K562 (cell line): Measurements from ENCODE around the gene ADGRF5. TPM values are rescaled to one million over a fixed set of nuclear protein-coding genes. Genes with fewer than 3 reads are reported as not detected.

Experiments
- ATAC-seq: fragments of 200-7000 bp; cut with Tn5 transposase; 3 replicates; pipeline ENCODE4 v1.9.1; 2020; ENCODE audit warnings: moderate library complexity
- BruUV-seq: library from RNA; stranded (reverse); fragments of 400-500 nt; replicated peaks from 2 replicates; lab custom pipeline; 2021; lab: Mats Ljungman, UMichigan
- CTCF ChIA-PET: fragments of 300-600 bp; formaldehyde crosslinking; extraction: SDS; loops from one replicate; lab custom pipeline; 2021; ENCODE audit warnings: low intra/inter-chr PET ratio; lab: Yijun Ruan, JAX
- POLR2A ChIA-PET: fragments of 300-600, 350-650 bp; sonication (Branson Sonifier 250); formaldehyde crosslinking; extraction: SDS; loops from one replicate; lab custom pipeline; 2021; ENCODE audit warnings: antibody characterized with exemption, inconsistent platforms; lab: Yijun Ruan, JAX
- DNase-seq, 4 experiments: peaks; one replicate each; pipeline versions ENCODE4 v3.0.0 to v3.0.0-alpha.2; 2011 to 2018; ENCODE audit warnings: low spot score in 3 of 4, mixed read lengths in 3 of 4; ENCODE audit errors: extremely low read depth in 1 of 4
- FAIRE-seq: peaks from 2 replicates; lab custom pipeline; 2011; peaks lifted over from hg19 to GRCh38; lab: Jason Lieb, UNC
- H2AFZ ChIP-seq: 2 replicates; pipeline ENCODE4 v1.6.0; 2011; ENCODE audit warnings: low read depth, low read length, control low read depth, inconsistent platforms
- H3K27ac ChIP-seq: fragments of 200-600 bp; 3 replicates; pipeline ENCODE4 v1.8.0; 2011; ENCODE audit warnings: low read depth, mild to moderate bottlenecking, control low read depth, inconsistent platforms, low read length, moderate library complexity, mixed read lengths; ENCODE audit errors: extremely low read depth
- H3K27me3 ChIP-seq, 2 experiments: fragments of 300-600 bp in 1 of 2; 2 replicates in 1 of 2; 3 replicates in 1 of 2; pipeline versions ENCODE4 v1.6.0 to v1.8.0; 2011; ENCODE audit warnings: inconsistent platforms in 2 of 2, low read length in 2 of 2, mild to moderate bottlenecking in 1 of 2, mixed read lengths in 1 of 2, moderate library complexity in 1 of 2; ENCODE audit not compliant: control insufficient read depth in 2 of 2, insufficient read depth in 2 of 2
- H3K36me3 ChIP-seq: fragments of 300-600 bp; 3 replicates; pipeline ENCODE4 v1.8.0; 2011; ENCODE audit warnings: mild to moderate bottlenecking, low read length, inconsistent platforms; ENCODE audit not compliant: control insufficient read depth, insufficient read depth
- H3K4me1 ChIP-seq, 2 experiments: fragments of 200-600 bp in 1 of 2; replicated peaks in 1 of 2; 2 replicates in 1 of 2; 3 replicates in 1 of 2; pipeline versions ENCODE4 v1.5.1 to v1.8.0; 2011; ENCODE audit warnings: inconsistent platforms in 2 of 2, low read length in 2 of 2, mild to moderate bottlenecking in 1 of 2, mixed read lengths in 1 of 2, moderate library complexity in 1 of 2; ENCODE audit not compliant: control insufficient read depth in 2 of 2, insufficient read depth in 2 of 2
- H3K4me2 ChIP-seq: 2 replicates; pipeline ENCODE4 v1.6.1; 2011; ENCODE audit warnings: low read length, control low read depth, inconsistent platforms, mixed read lengths; ENCODE audit not compliant: insufficient read depth
- H3K4me3 ChIP-seq: fragments of 200-600 bp; sonication (generic), shearing (Covaris generic); 2 replicates; pipeline ENCODE4 v1.5.1; 2016; ENCODE audit warnings: control low read depth, inconsistent platforms
- H3K79me2 ChIP-seq: fragments of 200-600 bp; 3 replicates; pipeline ENCODE4 v1.8.0; 2011; ENCODE audit warnings: low read length, inconsistent platforms; ENCODE audit not compliant: control insufficient read depth, insufficient read depth
- H3K9ac ChIP-seq, 2 experiments: 2 replicates each; pipeline versions ENCODE4 v1.6.0 to v1.6.1; 2011; ENCODE audit warnings: low read depth in 2 of 2, low read length in 2 of 2, control low read depth in 1 of 2, inconsistent platforms in 1 of 2, mild to moderate bottlenecking in 1 of 2, mixed read lengths in 1 of 2; ENCODE audit not compliant: insufficient read depth in 1 of 2
- H3K9me1 ChIP-seq: one replicate; pipeline ENCODE4 v1.6.0; 2011; ENCODE audit warnings: inconsistent platforms, mild to moderate bottlenecking, low read length, moderate library complexity; ENCODE audit not compliant: control insufficient read depth, insufficient read depth
- H3K9me3 ChIP-seq: replicated peaks from 2 replicates; pipeline ENCODE4 v1.5.1; 2011; ENCODE audit warnings: low read depth, low read length, inconsistent platforms; ENCODE audit not compliant: control insufficient read depth, insufficient read depth
- H4K20me1 ChIP-seq: replicated peaks from 2 replicates; pipeline ENCODE4 v1.6.1; 2011; ENCODE audit warnings: low read length, inconsistent platforms, mixed read lengths; ENCODE audit not compliant: control insufficient read depth, insufficient read depth
- FOSL1 ChIP-seq: fragments of 200-800 bp; sonication (Bioruptor generic); conservative IDR thresholded peaks from 2 replicates; pipeline ENCODE4 v1.6.1; 2016; ENCODE audit warnings: missing genetic modification characterization, missing compliant biosample characterization
- JUNB ChIP-seq: fragments of 450-650 bp; formaldehyde crosslinking; conservative IDR thresholded peaks from 2 replicates; pipeline ENCODE4 v1.4.0; 2020; ENCODE audit warnings: mild to moderate bottlenecking
- NUFIP1 ChIP-seq: fragments of 450-650 bp; IDR thresholded peaks from 2 replicates; pipeline ENCODE4 v1.6.1; 2018; ENCODE audit not compliant: partially characterized antibody
- POLR2H ChIP-seq: IDR thresholded peaks from 2 replicates; pipeline ENCODE4 v1.6.1; 2016; ENCODE audit warnings: missing genetic modification characterization, low read depth, mild to moderate bottlenecking, control low read depth, missing compliant biosample characterization, moderate library complexity
- RBM25 ChIP-seq: fragments of 200-400 bp; formaldehyde crosslinking; IDR thresholded peaks from 2 replicates; pipeline ENCODE4 v1.6.1; 2018; ENCODE audit warnings: low read length, low read depth, moderate library complexity; ENCODE audit not compliant: severe bottlenecking
- SMAD3 ChIP-seq: fragments of 450-650 bp; formaldehyde crosslinking; conservative IDR thresholded peaks from 2 replicates; pipeline ENCODE4 v1.4.0; 2020; ENCODE audit warnings: mild to moderate bottlenecking
- SMARCA4 ChIP-seq: fragments of 450-650 bp; IDR thresholded peaks from 2 replicates; pipeline ENCODE4 v1.6.1; 2016
- SRSF9 ChIP-seq: fragments of 200-400 bp; formaldehyde crosslinking; IDR thresholded peaks from 2 replicates; pipeline ENCODE4 v1.6.1; 2017; ENCODE audit warnings: low read depth, low read length, borderline replicate concordance
- ZFPM2 ChIP-seq: fragments of 250-450 bp; sonication (Bioruptor Pico); IDR thresholded peaks from 2 replicates; pipeline ENCODE4 v1.5.1; 2022; ENCODE audit warnings: mild to moderate bottlenecking
- ZNF311 ChIP-seq: fragments of 250-450 bp; sonication (Bioruptor Pico); IDR thresholded peaks from 2 replicates; pipeline ENCODE4 v1.4.0; 2020; ENCODE audit warnings: mild to moderate bottlenecking, moderate library complexity
- WGBS: fragments of 100-300 bp; shearing (Covaris generic); methylation state at CpG from one replicate; pipeline ENCODE4 v1.1.6; 2016; ENCODE audit warnings: low coverage, mixed read lengths; ENCODE audit not compliant: insufficient coverage; ENCODE audit errors: missing lambda C conversion rate; 5-methylcytosine and 5-hydroxymethylcytosine counted together
- in situ Hi-C: fragments of 300-500 bp; cut with MboI; formaldehyde crosslinking; loops from 4 replicates; pipeline ENCODE4 v1.15.0; 2018; ENCODE audit warnings: inconsistent platforms, mixed read lengths
- intact Hi-C: fragments of 100-400 bp; cut with micrococcal nuclease; formaldehyde crosslinking; loops from 2 replicates; pipeline ENCODE4 v1.14.2; 2022
- polyA plus RNA-seq, 8 experiments: library from polyadenylated mRNA; depleted of rRNA in 4 of 8; stranded (reverse) in 5 of 8; unstranded in 3 of 8; fragments of >200 nt; fragmentation: Nextera tagmentation in 2 of 8; fragmentation: Illumina TruSeq in 1 of 8; extraction: Ambion mirVana in 2 of 8; extraction: Trizol in 1 of 8; gene quantifications; 2 replicates each; pipeline versions ENCODE4 v1.2.1 to v1.2.3, GENCODE V29; 2011 to 2014; ENCODE audit warnings: inconsistent platforms in 1 of 8, missing spikeins in 1 of 8
- total RNA-seq, 7 experiments: library from RNA; depleted of rRNA in 6 of 7; stranded (reverse); fragments of >200 nt in 6 of 7; fragmentation: Illumina TruSeq in 2 of 7; extraction: Trizol in 2 of 7; gene quantifications; 2 replicates each; pipeline versions ENCODE4 v1.2.1 to v1.2.3, GENCODE V29; 2011 to 2021; ENCODE audit warnings: low replicate concordance in 1 of 7
- TF ChIP-seq, protein P1 (sequence below): sonication (generic); formaldehyde crosslinking; IDR thresholded peaks from 2 replicates; pipeline ENCODE4 v1.8.0; 2022; ENCODE audit warnings: missing genetic modification reagents, mild to moderate bottlenecking, borderline replicate concordance
- TF ChIP-seq, protein P2 (sequence below): sonication (generic); formaldehyde crosslinking; IDR thresholded peaks from 2 replicates; pipeline ENCODE4 v1.8.0; 2022; ENCODE audit warnings: mild to moderate bottlenecking, missing genetic modification reagents
- TF ChIP-seq, protein P3 (sequence below): fragments of 250-450 bp; sonication (Bioruptor Pico); IDR thresholded peaks from 2 replicates; pipeline ENCODE4 v1.5.0; 2021

ADGRF5 gene
- total and polyA plus RNA-seq, 9 of the 15 experiments (the other 6 are each of a cell fraction or from before 2014, with no cell fraction given): 0.07 TPM; not detected in 8

DNA sequence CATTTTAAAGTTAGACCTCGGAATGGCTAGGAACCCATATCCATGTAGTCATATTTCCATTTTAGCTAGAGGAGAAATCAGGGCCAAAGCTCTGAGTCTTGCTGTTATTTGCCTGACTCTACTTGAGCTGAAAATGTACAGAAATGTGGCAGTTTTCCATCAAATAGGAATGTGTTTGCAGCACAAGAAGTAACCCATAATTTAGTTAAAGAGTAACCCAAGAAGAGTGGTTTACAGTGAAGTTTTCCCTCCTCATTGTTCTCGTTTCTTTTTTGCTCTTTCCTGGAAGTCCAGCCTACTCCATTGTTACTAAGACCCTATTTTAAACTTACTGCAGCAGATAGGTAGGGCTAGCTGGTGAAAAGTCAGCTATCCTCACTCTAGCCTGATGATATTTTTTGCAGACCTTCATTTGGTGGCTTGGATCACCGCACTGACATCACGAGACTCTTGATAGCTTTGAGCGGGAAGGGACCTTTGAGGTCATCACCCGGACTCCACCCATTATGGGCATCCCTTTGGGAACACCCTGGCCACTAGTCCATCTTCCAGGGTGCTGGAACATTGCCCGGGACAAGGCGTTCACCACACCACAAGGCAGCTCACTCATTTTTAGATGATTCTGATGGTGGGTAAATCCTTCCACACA, 28.0 kb upstream of the ADGRF5 start:
- Histone ChIP-seq H3K36me3 (no peaks in the 10 kb centered on the region), H3K27me3 (peaks cover 0 to 14% of the 10 kb centered on the region in 2 experiments; a peak in 3 of 5 replicates), H3K4me1 (no peaks in the 10 kb centered on the region), H3K79me2 (no peaks in the 10 kb centered on the region), H4K20me1 (no peaks in the 10 kb centered on the region; the same call in 1 of the 2 replicates)
- no TSS peak for BruUV-seq
- TF ChIP-seq NUFIP1: no peak
- TF ChIP-seq, all 486 proteins: peak for 0
- ATAC-seq (no peak), FAIRE-seq (no peak), DNase-seq (no peak)
- CTCF ChIA-PET: no interaction called here
- H2AFZ ChIP-seq: no peak overlapping the region
- no peak overlapping the region for H3K4me3 ChIP-seq
- no peak overlapping the region for H3K27ac ChIP-seq
- in situ Hi-C loops (no loop called here), intact Hi-C loops (no loop called here)
- 0% methylated on average over 8 of the region's 8 CpGs for WGBS
- no peak overlapping the region for H3K9ac ChIP-seq
- no peaks in the 10 kb centered on the region for H3K9me3 ChIP-seq
- H3K4me2 ChIP-seq: no peak overlapping the region
- POLR2A ChIA-PET: interaction anchor here (1.3 kb wide), 1 partner anchor 15 kb away, joined by 3 read pairs; no protein-coding TSS in a partner anchor
- no peaks in the 10 kb centered on the region for H3K9me1 ChIP-seq

DNA sequence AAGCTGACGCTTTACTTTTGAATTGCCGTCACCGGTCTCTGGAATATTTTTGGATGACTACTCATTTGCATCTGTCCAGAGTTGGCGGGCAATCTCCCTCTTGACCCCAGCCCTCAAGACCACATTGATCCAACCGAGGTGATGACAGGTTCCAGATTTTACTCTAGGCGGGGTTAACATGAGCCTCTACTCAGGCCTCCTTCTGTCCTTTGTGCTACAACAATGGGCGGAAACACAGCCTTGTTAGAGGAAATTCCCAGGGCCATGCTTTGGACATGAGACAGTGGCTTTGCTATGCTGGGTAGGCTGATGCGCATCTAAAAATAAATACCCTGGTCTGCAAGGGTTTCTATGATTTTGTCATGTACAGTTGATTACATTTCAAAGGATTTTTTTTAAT, 27.0 kb upstream of the ADGRF5 start:
- in situ Hi-C loops: no loop called here
- no peaks in the 10 kb centered on the region for H3K79me2 ChIP-seq
- no peaks in the 10 kb centered on the region for H3K9me1 ChIP-seq
- no peaks in the 10 kb centered on the region; the same call in 1 of the 2 replicates for H4K20me1 ChIP-seq
- peaks cover 0 to 14% of the 10 kb centered on the region in 2 experiments; a peak in 3 of 5 replicates for H3K27me3 ChIP-seq
- ChIA-PET POLR2A (interaction anchor here (1.0 kb wide), 1 partner anchor 54 kb away, joined by 3 read pairs; no protein-coding TSS in a partner anchor), CTCF (no interaction called here)
- no peaks in the 10 kb centered on the region for H3K9me3 ChIP-seq
- H3K9ac ChIP-seq: no peak overlapping the region
- no peak for FAIRE-seq
- intact Hi-C loops: no loop called here
- no peak overlapping the region for H3K4me2 ChIP-seq
- no peaks in the 10 kb centered on the region for H3K36me3 ChIP-seq
- 2% methylated on average over 8 of the region's 8 CpGs for WGBS
- H3K4me3 ChIP-seq: no peak overlapping the region
- BruUV-seq: no TSS peak
- H3K27ac ChIP-seq: no peak overlapping the region
- DNase-seq: no peak
- ATAC-seq: no peak
- H2AFZ ChIP-seq: no peak overlapping the region
- no peaks in the 10 kb centered on the region for H3K4me1 ChIP-seq
- TF ChIP-seq JUNB (CRISPR knock-in tag): no peak
- no peak for TF ChIP-seq ZFPM2 (CRISPR knock-in tag)
- TF ChIP-seq SMAD3 (CRISPR knock-in tag): no peak
- TF ChIP-seq, protein P1, sequence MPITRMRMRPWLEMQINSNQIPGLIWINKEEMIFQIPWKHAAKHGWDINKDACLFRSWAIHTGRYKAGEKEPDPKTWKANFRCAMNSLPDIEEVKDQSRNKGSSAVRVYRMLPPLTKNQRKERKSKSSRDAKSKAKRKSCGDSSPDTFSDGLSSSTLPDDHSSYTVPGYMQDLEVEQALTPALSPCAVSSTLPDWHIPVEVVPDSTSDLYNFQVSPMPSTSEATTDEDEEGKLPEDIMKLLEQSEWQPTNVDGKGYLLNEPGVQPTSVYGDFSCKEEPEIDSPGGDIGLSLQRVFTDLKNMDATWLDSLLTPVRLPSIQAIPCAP: no peak
- TF ChIP-seq, protein P2, sequence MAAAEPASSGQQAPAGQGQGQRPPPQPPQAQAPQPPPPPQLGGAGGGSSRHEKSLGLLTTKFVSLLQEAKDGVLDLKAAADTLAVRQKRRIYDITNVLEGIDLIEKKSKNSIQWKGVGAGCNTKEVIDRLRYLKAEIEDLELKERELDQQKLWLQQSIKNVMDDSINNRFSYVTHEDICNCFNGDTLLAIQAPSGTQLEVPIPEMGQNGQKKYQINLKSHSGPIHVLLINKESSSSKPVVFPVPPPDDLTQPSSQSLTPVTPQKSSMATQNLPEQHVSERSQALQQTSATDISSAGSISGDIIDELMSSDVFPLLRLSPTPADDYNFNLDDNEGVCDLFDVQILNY (CRISPR knock-in tag): no peak
- TF ChIP-seq ZNF311 (CRISPR knock-in tag): no peak
- no peak for TF ChIP-seq SMARCA4
- TF ChIP-seq RBM25: no peak
- no peak for TF ChIP-seq SRSF9
- no peak for TF ChIP-seq FOSL1 (tag)
- TF ChIP-seq, protein P3, sequence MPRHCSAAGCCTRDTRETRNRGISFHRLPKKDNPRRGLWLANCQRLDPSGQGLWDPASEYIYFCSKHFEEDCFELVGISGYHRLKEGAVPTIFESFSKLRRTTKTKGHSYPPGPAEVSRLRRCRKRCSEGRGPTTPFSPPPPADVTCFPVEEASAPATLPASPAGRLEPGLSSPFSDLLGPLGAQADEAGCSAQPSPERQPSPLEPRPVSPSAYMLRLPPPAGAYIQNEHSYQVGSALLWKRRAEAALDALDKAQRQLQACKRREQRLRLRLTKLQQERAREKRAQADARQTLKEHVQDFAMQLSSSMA: no peak
- TF ChIP-seq POLR2H: no peak
